Parathyroid adenoma (tissue), 2 donors: Measurements from ENCODE around the gene TWF1.
A peak's percentile ranks its signal among the peaks of the same experiment; 100 is the strongest.

Experiments
- H2AFZ ChIP-seq: fragments of 300-600 bp; sonication (generic); one replicate; pipeline ENCODE4 v1.7.0; 2017; ENCODE audit warnings: antibody characterized with exemption, mild to moderate bottlenecking
- H3K27ac ChIP-seq: fragments of 300-600 bp; sonication (generic); one replicate; pipeline ENCODE4 v1.7.0; 2017
- H3K27me3 ChIP-seq: fragments of 300-600 bp; sonication (generic); one replicate; pipeline ENCODE4 v1.7.0; 2017; ENCODE audit warnings: low read length; ENCODE audit not compliant: control insufficient read depth, insufficient read depth
- H3K36me3 ChIP-seq: fragments of 300-600 bp; sonication (generic); one replicate; pipeline ENCODE4 v1.7.0; 2017; ENCODE audit warnings: low read length; ENCODE audit not compliant: control insufficient read depth, insufficient read depth
- H3K4me1 ChIP-seq: fragments of 300-600 bp; sonication (generic); one replicate; pipeline ENCODE4 v1.7.0; 2017; ENCODE audit warnings: control low read depth
- H3K4me2 ChIP-seq: fragments of 300-600 bp; sonication (generic); one replicate; pipeline ENCODE4 v1.7.0; 2017; ENCODE audit warnings: low read length
- H3K4me3 ChIP-seq: fragments of 300-600 bp; sonication (generic); one replicate; pipeline ENCODE4 v1.7.0; 2017; ENCODE audit warnings: low read depth, low read length
- H3K79me2 ChIP-seq: fragments of 300-600 bp; sonication (generic); one replicate; pipeline ENCODE4 v1.7.0; 2017; ENCODE audit warnings: control low read depth
- H3K9ac ChIP-seq: fragments of 300-600 bp; sonication (generic); one replicate; pipeline ENCODE4 v1.7.0; 2017; ENCODE audit warnings: mild to moderate bottlenecking
- H3K9me3 ChIP-seq: fragments of 300-600 bp; sonication (generic); one replicate; pipeline ENCODE4 v1.7.0; 2017; ENCODE audit warnings: low read length; ENCODE audit not compliant: control insufficient read depth
- CTCF ChIP-seq: fragments of 300-600 bp; sonication (generic); IDR thresholded peaks from one replicate; pipeline ENCODE4 v1.7.0; 2017; ENCODE audit warnings: antibody characterized with exemption, mild to moderate bottlenecking
- donor health status: primary hyperparathyroidism.

Gene TWF1

GRCh38 chr12:43776498-43776897, 29.6 kb downstream of the TWF1 start:
- H3K4me2 ChIP-seq: no peak overlapping the region
- H3K27ac ChIP-seq: no peak overlapping the region
- no peaks in the 10 kb centered on the region for H3K4me1 ChIP-seq
- no peaks in the 10 kb centered on the region for H3K9me3 ChIP-seq
- H3K4me3 ChIP-seq: no peak overlapping the region
- H3K36me3 ChIP-seq: no peaks in the 10 kb centered on the region
- no peaks in the 10 kb centered on the region for H3K27me3 ChIP-seq
- H3K79me2 ChIP-seq: no peaks in the 10 kb centered on the region
- TF ChIP-seq CTCF: peak; percentile 33
- no peak overlapping the region for H2AFZ ChIP-seq
- H3K9ac ChIP-seq: no peak overlapping the region

- Histone ChIP-seq H3K9ac (no peak overlapping the region), H3K27ac (no peak overlapping the region), H3K4me3 (no peak overlapping the region), H2AFZ (no peak overlapping the region), H3K27me3 (no peaks in the 10 kb centered on the region), H3K4me1 (peaks cover 2% of the 10 kb centered on the region), H3K36me3 (no peaks in the 10 kb centered on the region), H3K79me2 (no peaks in the 10 kb centered on the region), H3K4me2 (no peak overlapping the region), H3K9me3 (no peaks in the 10 kb centered on the region)
- no peak for TF ChIP-seq CTCF
Observed at GRCh38 chr12:43766291-43766690, 39.8 kb downstream of the TWF1 start.

DNA sequence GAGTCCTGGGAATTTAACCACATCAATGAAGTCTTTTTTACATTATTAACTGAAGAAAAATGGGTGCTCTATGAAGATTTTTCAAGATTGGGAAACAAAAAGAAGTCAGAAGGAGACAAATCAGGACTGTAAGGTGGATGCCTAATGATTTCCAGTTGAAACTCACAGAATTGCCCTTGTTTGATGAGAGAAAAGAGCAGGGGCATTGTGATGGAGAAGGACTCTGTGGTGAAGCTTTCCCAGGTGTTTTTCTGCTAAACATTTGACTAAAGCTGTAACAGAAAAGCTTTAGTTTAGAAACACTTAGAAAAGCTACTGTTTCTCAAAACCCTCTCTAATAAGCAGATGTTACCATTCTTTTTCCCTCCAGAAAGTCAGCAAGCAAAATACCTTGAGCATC, 41.6 kb downstream of the TWF1 start:
- no peak overlapping the region for H3K4me3 ChIP-seq
- no peaks in the 10 kb centered on the region for H3K36me3 ChIP-seq
- no peaks in the 10 kb centered on the region for H3K9me3 ChIP-seq
- peaks cover 5% of the 10 kb centered on the region for H3K79me2 ChIP-seq
- H3K4me1 ChIP-seq: peaks cover 8% of the 10 kb centered on the region
- H3K27me3 ChIP-seq: no peaks in the 10 kb centered on the region
- H2AFZ ChIP-seq: no peak overlapping the region
- no peak overlapping the region for H3K4me2 ChIP-seq
- H3K27ac ChIP-seq: no peak overlapping the region
- H3K9ac ChIP-seq: no peak overlapping the region
- TF ChIP-seq CTCF: no peak

- H3K9me3 ChIP-seq: no peaks in the 10 kb centered on the region
- no peak overlapping the region for H3K27ac ChIP-seq
- peaks cover 5% of the 10 kb centered on the region for H3K79me2 ChIP-seq
- no peaks in the 10 kb centered on the region for H3K27me3 ChIP-seq
- H3K36me3 ChIP-seq: no peaks in the 10 kb centered on the region
- H3K4me2 ChIP-seq: no peak overlapping the region
- H3K4me1 ChIP-seq: peaks cover 8% of the 10 kb centered on the region
- H3K9ac ChIP-seq: no peak overlapping the region
- no peak overlapping the region for H3K4me3 ChIP-seq
- no peak for TF ChIP-seq CTCF
- no peak overlapping the region for H2AFZ ChIP-seq
Observed at GRCh38 chr12:43763769-43764168, 42.3 kb downstream of the TWF1 start.

DNA sequence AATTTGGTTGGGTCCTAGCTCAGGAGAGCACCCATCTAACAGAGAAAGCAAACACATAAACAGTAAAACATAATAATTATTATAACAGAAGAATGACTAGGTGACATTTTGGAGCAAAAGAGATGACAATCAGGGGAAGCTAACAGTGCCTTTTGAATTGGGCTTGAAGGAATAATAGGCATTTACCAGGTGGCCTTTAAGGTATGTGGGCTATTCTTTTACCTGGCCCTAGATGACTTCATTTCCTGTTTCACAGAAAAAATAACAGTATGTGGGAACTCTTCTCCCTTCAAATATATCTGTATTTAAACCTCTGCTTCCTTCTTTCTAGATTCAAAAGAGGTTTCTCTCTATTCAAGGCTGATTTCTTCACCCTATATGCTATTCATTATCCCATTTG, 43.5 kb downstream of the TWF1 start:
- Histone ChIP-seq H3K4me1 (peaks cover 8% of the 10 kb centered on the region), H3K4me2 (no peak overlapping the region), H3K27me3 (no peaks in the 10 kb centered on the region), H3K9me3 (no peaks in the 10 kb centered on the region), H3K9ac (no peak overlapping the region), H3K4me3 (no peak overlapping the region), H2AFZ (no peak overlapping the region), H3K27ac (no peak overlapping the region), H3K36me3 (no peaks in the 10 kb centered on the region), H3K79me2 (peaks cover 5% of the 10 kb centered on the region)
- no peak for TF ChIP-seq CTCF
